ENCODE measurements around the gene USP26.
"Not testable (repeated sequence)": the region's sequence is repeated elsewhere in the genome, so short reads cannot be mapped to it uniquely, and the experiment has no call there.

The USP26 gene

GRCh38 chrX:133054761-133055405 is 42.0 kb downstream of the USP26 start:
- intact Hi-C loops (cut with micrococcal nuclease) = no loop called here
- no peaks in the 10 kb centered on the region for H3K27me3 Mint-ChIP-seq
- no peak overlapping the region for H3K27ac Mint-ChIP-seq
- no peaks in the 10 kb centered on the region for H3K9me3 Mint-ChIP-seq
- H3K4me3 Mint-ChIP-seq = no peak overlapping the region
- no peaks in the 10 kb centered on the region for H3K4me1 Mint-ChIP-seq (ENCODE audit: low read depth)
- no peaks in the 10 kb centered on the region for H3K36me3 Mint-ChIP-seq (ENCODE audit: low read depth)

DNA sequence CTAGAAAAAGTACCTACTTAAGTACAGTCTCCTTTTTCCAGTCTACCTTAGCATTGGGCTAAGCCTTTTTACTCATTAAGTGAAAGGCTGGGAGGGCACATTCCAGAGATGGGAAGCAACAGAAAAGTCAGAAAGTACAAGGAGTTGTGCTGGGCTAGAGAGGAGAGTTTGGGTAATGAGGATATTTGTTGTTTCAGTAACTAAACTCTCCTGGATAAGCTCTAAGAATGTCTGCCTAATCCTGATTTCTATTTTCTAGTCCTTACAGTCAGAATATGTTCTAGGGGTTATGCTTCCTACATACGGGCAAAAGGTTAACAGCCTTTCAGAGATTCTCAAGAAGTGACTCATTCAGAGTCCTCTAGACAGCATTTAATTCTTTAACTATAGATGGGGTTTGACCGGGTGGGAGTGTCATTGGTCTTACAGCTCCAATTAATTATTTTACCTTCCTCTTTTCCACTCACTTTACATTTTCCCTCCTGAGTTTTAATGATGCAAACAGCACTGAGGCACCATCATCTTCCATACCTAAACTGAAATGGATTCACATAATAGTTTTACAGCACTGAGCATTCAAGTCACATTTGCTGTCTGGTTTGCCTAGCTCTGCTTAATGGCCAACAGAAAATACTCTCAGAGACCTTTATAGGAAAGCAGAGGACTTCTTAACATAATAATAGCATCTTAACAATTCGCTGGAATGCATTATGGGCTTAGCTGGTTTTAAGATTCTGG is 42.9 kb downstream of the USP26 start:
- H3K4me1 Mint-ChIP-seq (ENCODE audit: low read depth) = no peaks in the 10 kb centered on the region
- no peaks in the 10 kb centered on the region for H3K27me3 Mint-ChIP-seq
- no peak overlapping the region for H3K4me3 Mint-ChIP-seq
- no peaks in the 10 kb centered on the region for H3K36me3 Mint-ChIP-seq (ENCODE audit: low read depth)
- H3K27ac Mint-ChIP-seq = no peak overlapping the region
- H3K9me3 Mint-ChIP-seq = no peaks in the 10 kb centered on the region
- intact Hi-C loops (cut with micrococcal nuclease) = no loop called here

DNA sequence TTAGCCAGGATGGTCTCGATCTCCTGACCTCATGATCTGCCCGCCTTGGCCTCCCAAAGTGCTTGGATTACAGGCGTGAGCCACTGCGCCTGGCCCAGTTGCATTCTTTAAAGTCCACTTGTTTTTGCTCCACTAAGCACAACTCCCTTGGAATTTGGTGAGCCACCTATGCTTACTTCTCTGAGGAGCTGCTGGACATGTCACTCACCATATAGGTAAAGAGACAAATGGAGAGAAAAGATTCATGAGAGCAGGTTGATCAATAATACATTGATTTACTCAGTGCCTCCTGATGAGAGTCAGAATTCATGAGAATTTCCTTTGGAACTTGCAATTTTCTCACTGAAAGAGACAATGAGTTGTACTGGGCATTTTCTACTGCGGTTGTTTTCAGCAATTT is 48.2 kb downstream of the USP26 start:
- intact Hi-C loops (cut with micrococcal nuclease) = no loop called here
- Mint-ChIP-seq H3K9me3 (no peaks in the 10 kb centered on the region), H3K27ac (no peak overlapping the region), H3K27me3 (no peaks in the 10 kb centered on the region), H3K4me1 (ENCODE audit: low read depth) (no peaks in the 10 kb centered on the region), H3K36me3 (ENCODE audit: low read depth) (no peaks in the 10 kb centered on the region), H3K4me3 (no peak overlapping the region)

DNA sequence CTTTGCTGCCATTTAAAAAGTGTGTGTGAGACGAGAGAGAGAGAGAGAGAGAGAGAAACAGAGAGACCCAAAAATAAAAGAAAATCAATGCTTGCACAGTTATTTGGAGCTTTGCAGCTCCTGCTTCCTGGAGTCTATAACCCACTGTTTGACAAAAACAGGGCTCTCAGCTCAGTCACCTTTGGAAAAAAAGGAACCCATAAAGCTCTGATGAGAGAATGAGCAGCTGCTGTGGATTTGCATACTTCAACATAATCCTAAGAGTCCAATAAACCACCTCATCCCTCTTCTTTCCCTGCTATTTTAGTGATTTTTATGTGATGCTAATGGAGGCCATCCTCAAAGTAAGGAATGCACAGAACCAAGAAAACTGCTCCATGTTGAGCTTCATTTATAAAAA is 50.3 kb downstream of the USP26 start:
- no peak overlapping the region for H3K27ac Mint-ChIP-seq
- no peaks in the 10 kb centered on the region for H3K36me3 Mint-ChIP-seq (ENCODE audit: low read depth)
- intact Hi-C loops (cut with micrococcal nuclease) = no loop called here
- no peaks in the 10 kb centered on the region for H3K9me3 Mint-ChIP-seq
- H3K4me3 Mint-ChIP-seq = no peak overlapping the region
- no peaks in the 10 kb centered on the region for H3K27me3 Mint-ChIP-seq
- no peaks in the 10 kb centered on the region for H3K4me1 Mint-ChIP-seq (ENCODE audit: low read depth)

DNA sequence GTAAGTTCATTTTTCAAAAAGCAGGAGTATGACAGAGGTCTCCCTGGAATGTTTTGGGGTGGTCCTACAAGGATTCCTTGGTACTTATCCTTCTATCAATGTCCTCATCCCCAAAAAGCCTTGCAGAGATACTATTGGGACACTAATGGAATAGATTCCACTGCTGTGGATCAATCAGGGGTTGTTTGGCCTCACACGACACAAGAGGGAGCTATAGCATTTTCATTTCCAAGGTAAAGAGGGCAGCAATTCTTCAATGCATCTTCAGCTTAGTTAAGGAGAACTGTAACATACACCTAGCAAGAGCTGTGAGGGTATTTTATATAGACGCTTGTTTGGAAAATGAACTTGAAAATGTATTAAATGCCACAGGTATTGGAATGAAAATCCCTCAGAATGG is 50.9 kb downstream of the USP26 start:
- H3K9me3 Mint-ChIP-seq = no peaks in the 10 kb centered on the region
- H3K27ac Mint-ChIP-seq = no peak overlapping the region
- intact Hi-C loops (cut with micrococcal nuclease) = no loop called here
- no peaks in the 10 kb centered on the region for H3K4me1 Mint-ChIP-seq (ENCODE audit: low read depth)
- H3K27me3 Mint-ChIP-seq = no peaks in the 10 kb centered on the region
- H3K36me3 Mint-ChIP-seq (ENCODE audit: low read depth) = no peaks in the 10 kb centered on the region
- no peak overlapping the region for H3K4me3 Mint-ChIP-seq

GRCh38 chrX:133044145-133044786 is 52.6 kb downstream of the USP26 start:
- H3K4me1 Mint-ChIP-seq (ENCODE audit: low read depth); H3K36me3 Mint-ChIP-seq (ENCODE audit: low read depth); H3K4me3 Mint-ChIP-seq; H3K27ac Mint-ChIP-seq; H3K9me3 Mint-ChIP-seq; H3K27me3 Mint-ChIP-seq; intact Hi-C loops (cut with micrococcal nuclease): not testable (repeated sequence)

GRCh38 chrX:133042260-133042659 is 54.6 kb downstream of the USP26 start:
- no peak overlapping the region for H3K4me3 Mint-ChIP-seq

DNA sequence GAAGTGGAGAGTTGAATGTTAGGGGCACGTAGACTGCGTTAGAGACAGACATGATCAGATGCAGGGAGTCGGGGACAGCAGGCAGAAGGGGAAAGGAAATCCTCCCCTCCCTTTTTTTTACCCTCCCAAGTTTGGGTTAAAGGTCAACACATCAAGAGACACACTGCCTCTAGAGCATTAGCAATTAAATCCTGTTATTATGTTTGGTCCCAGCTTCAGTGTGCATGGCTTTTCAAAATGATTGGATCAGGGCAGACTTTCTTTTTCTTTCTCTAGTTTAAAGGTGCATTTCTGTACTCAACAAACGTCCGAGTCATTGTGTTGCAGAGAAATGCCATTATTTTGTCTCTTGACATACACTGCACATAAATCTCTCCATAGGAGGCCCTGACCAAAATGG is 63.9 kb downstream of the USP26 start:
- intact Hi-C loops (cut with micrococcal nuclease) = no loop called here
- Mint-ChIP-seq H3K4me3 (no peak overlapping the region), H3K27me3 (peaks cover 3% of the 10 kb centered on the region), H3K4me1 (ENCODE audit: low read depth) (no peaks in the 10 kb centered on the region), H3K9me3 (no peaks in the 10 kb centered on the region), H3K36me3 (ENCODE audit: low read depth) (no peaks in the 10 kb centered on the region), H3K27ac (no peak overlapping the region)

More at GRCh38 chrX:133042260-133042659, 54.6 kb downstream of the USP26 start:
- intact Hi-C loops (cut with micrococcal nuclease) = no loop called here
- no peaks in the 10 kb centered on the region for H3K9me3 Mint-ChIP-seq
- H3K4me1 Mint-ChIP-seq (ENCODE audit: low read depth) = no peaks in the 10 kb centered on the region
- H3K27me3 Mint-ChIP-seq = no peaks in the 10 kb centered on the region
- no peaks in the 10 kb centered on the region for H3K36me3 Mint-ChIP-seq (ENCODE audit: low read depth)
- H3K27ac Mint-ChIP-seq = no peak overlapping the region

GRCh38 chrX:133018229-133018628 is 78.7 kb downstream of the USP26 start:
- no peak overlapping the region for H3K4me3 Mint-ChIP-seq

GRCh38 chrX:133007458-133007857 is 89.5 kb downstream of the USP26 start:
- Mint-ChIP-seq H3K36me3 (ENCODE audit: low read depth) (no peaks in the 10 kb centered on the region), H3K9me3 (no peaks in the 10 kb centered on the region), H3K4me1 (ENCODE audit: low read depth) (no peaks in the 10 kb centered on the region), H3K4me3 (no peak overlapping the region), H3K27me3 (no peaks in the 10 kb centered on the region), H3K27ac (no peak overlapping the region)
- intact Hi-C loops (cut with micrococcal nuclease) = no loop called here

More at GRCh38 chrX:133018229-133018628, 78.7 kb downstream of the USP26 start:
- Mint-ChIP-seq H3K4me1 (ENCODE audit: low read depth) (no peaks in the 10 kb centered on the region), H3K27ac (no peak overlapping the region), H3K9me3 (no peaks in the 10 kb centered on the region), H3K27me3 (no peaks in the 10 kb centered on the region), H3K36me3 (ENCODE audit: low read depth) (no peaks in the 10 kb centered on the region)
- intact Hi-C loops (cut with micrococcal nuclease) = no loop called here

- Mint-ChIP-seq H3K27ac (no peak overlapping the region), H3K27me3 (no peaks in the 10 kb centered on the region), H3K4me3 (no peak overlapping the region), H3K36me3 (ENCODE audit: low read depth) (no peaks in the 10 kb centered on the region), H3K9me3 (no peaks in the 10 kb centered on the region), H3K4me1 (ENCODE audit: low read depth) (no peaks in the 10 kb centered on the region)
- intact Hi-C loops (cut with micrococcal nuclease) = no loop called here
These were observed 91.3 kb downstream of the USP26 start for GRCh38 chrX:133005616-133006015.

GRCh38 chrX:133005042-133005441 is 91.9 kb downstream of the USP26 start:
- Mint-ChIP-seq H3K4me1 (ENCODE audit: low read depth) (no peaks in the 10 kb centered on the region), H3K27me3 (no peaks in the 10 kb centered on the region), H3K4me3 (no peak overlapping the region), H3K9me3 (no peaks in the 10 kb centered on the region), H3K36me3 (ENCODE audit: low read depth) (no peaks in the 10 kb centered on the region), H3K27ac (no peak overlapping the region)
- intact Hi-C loops (cut with micrococcal nuclease) = no loop called here

- Mint-ChIP-seq H3K27ac (no peak overlapping the region), H3K27me3 (no peaks in the 10 kb centered on the region), H3K9me3 (no peaks in the 10 kb centered on the region), H3K4me3 (no peak overlapping the region), H3K36me3 (ENCODE audit: low read depth) (no peaks in the 10 kb centered on the region), H3K4me1 (ENCODE audit: low read depth) (no peaks in the 10 kb centered on the region)
- intact Hi-C loops (cut with micrococcal nuclease) = no loop called here
These were observed 97.7 kb downstream of the USP26 start for GRCh38 chrX:132999209-132999608.

GRCh38 chrX:132990835-132991234 is 106.1 kb downstream of the USP26 start:
- Mint-ChIP-seq H3K27me3 (no peaks in the 10 kb centered on the region), H3K27ac (no peak overlapping the region), H3K4me3 (no peak overlapping the region), H3K36me3 (ENCODE audit: low read depth) (no peaks in the 10 kb centered on the region), H3K4me1 (ENCODE audit: low read depth) (no peaks in the 10 kb centered on the region), H3K9me3 (no peaks in the 10 kb centered on the region)
- intact Hi-C loops (cut with micrococcal nuclease) = no loop called here

Data from dendritic cell treated with granulocyte-macrophage colony-stimulating factor and Interleukin-4, amounts not matched to agents 40 ng/mL and 50 ng/mL, for 4 days (primary cell).